Loucy (cell line): Measurements from ENCODE around the gene EEF1A2.

ENCODE experiments used
- EZH2phosphoT487 ChIP-seq: fragments of 200-600 bp; IDR thresholded peaks from 2 replicates; pipeline ENCODE4 v1.6.1; 2018; ENCODE audit warnings: antibody characterized with exemption, mild to moderate bottlenecking, moderate library complexity, borderline replicate concordance
- TF ChIP-seq, protein P1 (sequence below): fragments of 200-600 bp; sonication (generic); conservative IDR thresholded peaks from 2 replicates; pipeline ENCODE4 v1.5.1; 2014; ENCODE audit warnings: mild to moderate bottlenecking, antibody characterized with exemption, low read length

DNA sequence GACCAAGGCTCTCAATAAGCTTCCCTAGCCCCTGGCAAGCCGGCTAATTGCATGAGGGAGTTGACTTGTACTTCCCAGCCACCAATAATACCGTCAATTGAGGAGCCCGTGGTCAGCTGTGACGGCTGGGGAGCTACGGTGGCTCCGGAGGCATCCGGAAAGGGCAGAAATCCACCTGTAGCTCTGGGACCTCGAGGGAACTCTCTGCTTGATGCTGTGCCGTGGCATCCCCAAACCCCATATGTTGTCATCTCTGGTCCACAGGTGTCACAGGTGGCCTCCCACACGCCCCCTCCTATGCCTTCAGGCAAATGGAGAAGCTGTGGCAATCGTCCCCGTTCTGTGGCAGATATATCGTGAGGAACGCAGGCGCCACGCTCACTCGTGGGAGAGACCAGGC is 20.9 kb downstream of the EEF1A2 start:
- TF ChIP-seq, protein P1, sequence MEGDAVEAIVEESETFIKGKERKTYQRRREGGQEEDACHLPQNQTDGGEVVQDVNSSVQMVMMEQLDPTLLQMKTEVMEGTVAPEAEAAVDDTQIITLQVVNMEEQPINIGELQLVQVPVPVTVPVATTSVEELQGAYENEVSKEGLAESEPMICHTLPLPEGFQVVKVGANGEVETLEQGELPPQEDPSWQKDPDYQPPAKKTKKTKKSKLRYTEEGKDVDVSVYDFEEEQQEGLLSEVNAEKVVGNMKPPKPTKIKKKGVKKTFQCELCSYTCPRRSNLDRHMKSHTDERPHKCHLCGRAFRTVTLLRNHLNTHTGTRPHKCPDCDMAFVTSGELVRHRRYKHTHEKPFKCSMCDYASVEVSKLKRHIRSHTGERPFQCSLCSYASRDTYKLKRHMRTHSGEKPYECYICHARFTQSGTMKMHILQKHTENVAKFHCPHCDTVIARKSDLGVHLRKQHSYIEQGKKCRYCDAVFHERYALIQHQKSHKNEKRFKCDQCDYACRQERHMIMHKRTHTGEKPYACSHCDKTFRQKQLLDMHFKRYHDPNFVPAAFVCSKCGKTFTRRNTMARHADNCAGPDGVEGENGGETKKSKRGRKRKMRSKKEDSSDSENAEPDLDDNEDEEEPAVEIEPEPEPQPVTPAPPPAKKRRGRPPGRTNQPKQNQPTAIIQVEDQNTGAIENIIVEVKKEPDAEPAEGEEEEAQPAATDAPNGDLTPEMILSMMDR = no peak
- TF ChIP-seq EZH2phosphoT487 = no peak
